GM23248 (cell line): ENCODE results near the gene TMEM163. TPM values are rescaled to one million over a fixed set of nuclear protein-coding genes. Genes with fewer than 3 reads are reported as not detected.

Source experiments
- DNase-seq: peaks from one replicate; pipeline ENCODE4 v3.0.0-alpha.2; 2015
- H2AFZ ChIP-seq: fragments of 200-600 bp; sonication (generic); 2 replicates; pipeline ENCODE4 v1.6.1; 2016; ENCODE audit warnings: antibody characterized with exemption
- H3F3A ChIP-seq: fragments of 200-600 bp; sonication (generic); 2 replicates; pipeline ENCODE4 v1.6.1; 2016; ENCODE audit warnings: mild to moderate bottlenecking, antibody characterized with exemption, mixed run types; ENCODE audit not compliant: insufficient read depth
- H3K27ac ChIP-seq: fragments of 200-600 bp; sonication (generic); 2 replicates; pipeline ENCODE4 v1.5.1; 2016; ENCODE audit warnings: mild to moderate bottlenecking
- H3K27me3 ChIP-seq: fragments of 200-600 bp; sonication (generic); replicated peaks from 2 replicates; pipeline ENCODE4 v1.6.1; 2016; ENCODE audit warnings: mild to moderate bottlenecking; ENCODE audit not compliant: insufficient read depth
- H3K36me3 ChIP-seq: fragments of 200-600 bp; sonication (generic); 2 replicates; pipeline ENCODE4 v1.6.1; 2016; ENCODE audit warnings: low read depth, mild to moderate bottlenecking
- H3K4me1 ChIP-seq: fragments of 200-600 bp; sonication (generic); 2 replicates; pipeline ENCODE4 v1.6.1; 2016; ENCODE audit warnings: mild to moderate bottlenecking; ENCODE audit not compliant: insufficient read depth
- H3K4me2 ChIP-seq: fragments of 200-600 bp; sonication (generic); one replicate; pipeline ENCODE4 v1.6.1; 2016; ENCODE audit warnings: mild to moderate bottlenecking; ENCODE audit not compliant: unreplicated experiment
- H3K4me3 ChIP-seq: fragments of 200-600 bp; sonication (generic); 2 replicates; pipeline ENCODE4 v1.5.1; 2016; ENCODE audit warnings: mild to moderate bottlenecking
- H3K79me2 ChIP-seq: fragments of 200-600 bp; sonication (generic); 2 replicates; pipeline ENCODE4 v1.6.1; 2016; ENCODE audit warnings: mild to moderate bottlenecking; ENCODE audit not compliant: insufficient read depth
- H3K9ac ChIP-seq: fragments of 200-600 bp; sonication (generic); 2 replicates; pipeline ENCODE4 v1.6.1; 2016; ENCODE audit warnings: mild to moderate bottlenecking
- H3K9me2 ChIP-seq: fragments of 200-600 bp; sonication (generic); 2 replicates; pipeline ENCODE4 v1.6.1; 2016; ENCODE audit warnings: mixed run types, mild to moderate bottlenecking, moderate library complexity; ENCODE audit not compliant: insufficient read depth
- H3K9me3 ChIP-seq: fragments of 200-600 bp; sonication (generic); one replicate; pipeline ENCODE4 v1.6.1; 2017; ENCODE audit warnings: low read depth
- H4K20me1 ChIP-seq: fragments of 200-600 bp; sonication (generic); 2 replicates; pipeline ENCODE4 v1.6.0; 2016; ENCODE audit not compliant: insufficient read depth
- EZH2 ChIP-seq: fragments of 200-600 bp; sonication (generic); IDR thresholded peaks from 2 replicates; pipeline ENCODE4 v1.6.1; 2018; ENCODE audit warnings: antibody characterized with exemption, mild to moderate bottlenecking; ENCODE audit not compliant: insufficient read depth, poor library complexity, severe bottlenecking
- EZH2phosphoT487 ChIP-seq: fragments of 200-600 bp; sonication (generic); IDR thresholded peaks from 2 replicates; pipeline ENCODE4 v1.6.1; 2018; ENCODE audit warnings: antibody characterized with exemption, moderate library complexity, mild to moderate bottlenecking, low read depth; ENCODE audit not compliant: insufficient read depth
- WGBS, 2 experiments: methylation state at CpG; one replicate each; pipeline ENCODE4 v1.1.6; 2015 to 2017; ENCODE audit warnings: low lambda C conversion rate in 2 of 2, low coverage in 1 of 2; ENCODE audit errors: missing lambda C conversion rate in 2 of 2; 5-methylcytosine and 5-hydroxymethylcytosine counted together
- in situ Hi-C: fragments of 300-500 bp; cut with MboI; formaldehyde crosslinking; loops from 2 replicates; pipeline ENCODE4 v1.15.0; 2020
- polyA plus RNA-seq: library from polyadenylated mRNA; unstranded; fragments of >200 nt; fragmentation: Nextera tagmentation; extraction: Ambion mirVana; gene quantifications from 2 replicates; pipeline ENCODE4 v1.2.1, GENCODE V29; 2016
- total RNA-seq: library from RNA; depleted of rRNA; stranded (reverse); fragments of >200 nt; shearing (Covaris generic); gene quantifications from 2 replicates; pipeline ENCODE4 v1.2.3, GENCODE V29; 2014

TMEM163 gene
- total and polyA plus RNA-seq, 2 experiments from 2014 or later: not detected

- Histone ChIP-seq H3K4me3 (no peak overlapping the region), H3K9ac (no peak overlapping the region), H3K79me2 (no peaks in the 10 kb centered on the region), H3K4me1 (no peaks in the 10 kb centered on the region), H2AFZ (no peak overlapping the region), H3K9me2 (no peaks in the 10 kb centered on the region), H3K27ac (no peak overlapping the region), H3K9me3 (no peaks in the 10 kb centered on the region), H3K4me2 (no peak overlapping the region), H4K20me1 (no peaks in the 10 kb centered on the region), H3K36me3 (no peaks in the 10 kb centered on the region), H3F3A (no peaks in the 10 kb centered on the region), H3K27me3 (no peaks in the 10 kb centered on the region)
- WGBS, 2 experiments: 4 to 11% methylated on average over 3 of the region's 3 CpGs
- DNase-seq: no peak
- no peak for TF ChIP-seq EZH2
- in situ Hi-C loops: no loop called here
Observed at GRCh38 chr2:134628453-134628852, 90.3 kb downstream of the TMEM163 start.

GRCh38 chr2:134626781-134627180 lies 92.0 kb downstream of the TMEM163 start:
- Histone ChIP-seq H3K9me2 (no peaks in the 10 kb centered on the region), H3K27me3 (no peaks in the 10 kb centered on the region), H3K4me1 (no peaks in the 10 kb centered on the region), H3K9ac (no peak overlapping the region), H3K36me3 (no peaks in the 10 kb centered on the region), H3F3A (no peaks in the 10 kb centered on the region), H3K27ac (no peak overlapping the region), H2AFZ (no peak overlapping the region), H4K20me1 (no peaks in the 10 kb centered on the region), H3K4me2 (no peak overlapping the region), H3K9me3 (no peaks in the 10 kb centered on the region), H3K4me3 (no peak overlapping the region), H3K79me2 (no peaks in the 10 kb centered on the region)
- TF ChIP-seq EZH2phosphoT487 (no peak), EZH2 (no peak)
- WGBS, 2 experiments: 1 to 4% methylated on average over 4 of the region's 4 CpGs
- in situ Hi-C loops: no loop called here
- DNase-seq: no peak

GRCh38 chr2:134625311-134625710 lies 93.5 kb downstream of the TMEM163 start:
- no peaks in the 10 kb centered on the region for H3K36me3 ChIP-seq
- no peak overlapping the region for H3K27ac ChIP-seq
- H3K9me3 ChIP-seq: no peaks in the 10 kb centered on the region
- H3K4me2 ChIP-seq: no peak overlapping the region
- 53 to 61% methylated on average over 4 of the region's 4 CpGs for WGBS, 2 experiments
- DNase-seq: no peak
- TF ChIP-seq EZH2 (no peak), EZH2phosphoT487 (no peak)
- no peaks in the 10 kb centered on the region for H3K79me2 ChIP-seq
- H4K20me1 ChIP-seq: no peaks in the 10 kb centered on the region
- no peaks in the 10 kb centered on the region for H3K27me3 ChIP-seq
- no peak overlapping the region for H3K9ac ChIP-seq
- no peak overlapping the region for H3K4me3 ChIP-seq
- no peaks in the 10 kb centered on the region for H3K9me2 ChIP-seq
- no peaks in the 10 kb centered on the region for H3K4me1 ChIP-seq
- no peak overlapping the region for H2AFZ ChIP-seq
- H3F3A ChIP-seq: no peaks in the 10 kb centered on the region
- in situ Hi-C loops: no loop called here

GRCh38 chr2:134623796-134624195 lies 95.0 kb downstream of the TMEM163 start:
- 31 to 36% methylated on average over 3 of the region's 3 CpGs for WGBS, 2 experiments

GRCh38 chr2:134623046-134623445 lies 95.8 kb downstream of the TMEM163 start:
- H3K9me3 ChIP-seq: no peaks in the 10 kb centered on the region
- DNase-seq: no peak
- H3K27me3 ChIP-seq: no peaks in the 10 kb centered on the region
- no peaks in the 10 kb centered on the region for H3K36me3 ChIP-seq
- H3K27ac ChIP-seq: no peak overlapping the region
- no peaks in the 10 kb centered on the region for H3K4me1 ChIP-seq
- TF ChIP-seq EZH2phosphoT487: no peak
- no peak for TF ChIP-seq EZH2
- H3K79me2 ChIP-seq: no peaks in the 10 kb centered on the region
- no peak overlapping the region for H2AFZ ChIP-seq
- H3K4me3 ChIP-seq: no peak overlapping the region
- no peaks in the 10 kb centered on the region for H3F3A ChIP-seq
- no peak overlapping the region for H3K9ac ChIP-seq
- no peaks in the 10 kb centered on the region for H3K9me2 ChIP-seq
- H4K20me1 ChIP-seq: no peaks in the 10 kb centered on the region
- H3K4me2 ChIP-seq: no peak overlapping the region
- in situ Hi-C loops: no loop called here
- WGBS, 2 experiments: 26 to 31% methylated on average over 3 of the region's 3 CpGs

More at GRCh38 chr2:134623796-134624195, 95.0 kb downstream of the TMEM163 start:
- H3K9me2 ChIP-seq: no peaks in the 10 kb centered on the region
- H4K20me1 ChIP-seq: no peaks in the 10 kb centered on the region
- H3K27ac ChIP-seq: no peak overlapping the region
- no peak overlapping the region for H3K4me3 ChIP-seq
- H2AFZ ChIP-seq: no peak overlapping the region
- H3K36me3 ChIP-seq: no peaks in the 10 kb centered on the region
- in situ Hi-C loops: no loop called here
- H3F3A ChIP-seq: no peaks in the 10 kb centered on the region
- H3K79me2 ChIP-seq: no peaks in the 10 kb centered on the region
- H3K9me3 ChIP-seq: no peaks in the 10 kb centered on the region
- DNase-seq: no peak
- no peak overlapping the region for H3K4me2 ChIP-seq
- no peaks in the 10 kb centered on the region for H3K4me1 ChIP-seq
- no peaks in the 10 kb centered on the region for H3K27me3 ChIP-seq
- no peak overlapping the region for H3K9ac ChIP-seq
- TF ChIP-seq EZH2phosphoT487 (no peak), EZH2 (no peak)
